ENCODE results near the gene ZNRF1.
"Not testable (repeated sequence)": the region's sequence is repeated elsewhere in the genome, so short reads cannot be mapped to it uniquely, and the experiment has no call there.

- TF ChIP-seq, protein P1, sequence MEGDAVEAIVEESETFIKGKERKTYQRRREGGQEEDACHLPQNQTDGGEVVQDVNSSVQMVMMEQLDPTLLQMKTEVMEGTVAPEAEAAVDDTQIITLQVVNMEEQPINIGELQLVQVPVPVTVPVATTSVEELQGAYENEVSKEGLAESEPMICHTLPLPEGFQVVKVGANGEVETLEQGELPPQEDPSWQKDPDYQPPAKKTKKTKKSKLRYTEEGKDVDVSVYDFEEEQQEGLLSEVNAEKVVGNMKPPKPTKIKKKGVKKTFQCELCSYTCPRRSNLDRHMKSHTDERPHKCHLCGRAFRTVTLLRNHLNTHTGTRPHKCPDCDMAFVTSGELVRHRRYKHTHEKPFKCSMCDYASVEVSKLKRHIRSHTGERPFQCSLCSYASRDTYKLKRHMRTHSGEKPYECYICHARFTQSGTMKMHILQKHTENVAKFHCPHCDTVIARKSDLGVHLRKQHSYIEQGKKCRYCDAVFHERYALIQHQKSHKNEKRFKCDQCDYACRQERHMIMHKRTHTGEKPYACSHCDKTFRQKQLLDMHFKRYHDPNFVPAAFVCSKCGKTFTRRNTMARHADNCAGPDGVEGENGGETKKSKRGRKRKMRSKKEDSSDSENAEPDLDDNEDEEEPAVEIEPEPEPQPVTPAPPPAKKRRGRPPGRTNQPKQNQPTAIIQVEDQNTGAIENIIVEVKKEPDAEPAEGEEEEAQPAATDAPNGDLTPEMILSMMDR (IDR thresholded peaks at IDR 0.05): not testable (repeated sequence)
- not testable (repeated sequence) for TF ChIP-seq POLR2A (IDR thresholded peaks at IDR 0.05)
Observed at GRCh38 chr16:74989864-74990263, 9.0 kb upstream of the ZNRF1 start.

All from breast epithelium (tissue), 3 donors.